ENCODE measurements around the gene GSTCD. TPM values are rescaled to one million over a fixed set of nuclear protein-coding genes. Genes with fewer than 3 reads are reported as not detected.
"Not testable (repeated sequence)": the region's sequence is repeated elsewhere in the genome, so short reads cannot be mapped to it uniquely, and the experiment has no call there.

Gene GSTCD
- total RNA-seq, 1 donor from 2014 or later, result 12.3 TPM

- Mint-ChIP-seq H3K27me3 (no peaks in the 10 kb centered on the region), H3K27ac (peak overlapping the region; percentile 77), H3K9me3 (no peaks in the 10 kb centered on the region), H3K36me3 (ENCODE audit: low read depth) (peaks cover 2% of the 10 kb centered on the region), H3K4me3 (peak overlapping the region; percentile 82), H3K4me1 (peaks cover 22% of the 10 kb centered on the region)
- POLR2A ChIA-PET, result interaction anchor here (0.7 to 1.0 kb wide), 4 partner anchors 193 to 667 kb away, joined by 3 to 5 read pairs (median 3); no protein-coding TSS in a partner anchor
- peak; percentile 90 for ATAC-seq (ENCODE audit: low read depth)
- no peak for DNase-seq
- TF ChIP-seq CTCF (IDR thresholded peaks at IDR 0.05), result no peak
- intact Hi-C loops (cut with micrococcal nuclease), result loop anchor here (1.0 kb wide), 1 partner anchor 241 kb away; no protein-coding TSS in a partner anchor
- CTCF ChIA-PET, result interaction anchor here (0.7 to 2.8 kb wide), 5 partner anchors 16 to 853 kb away, joined by 3 to 29 read pairs (median 3); partner anchors contain the start of gene PPA2
Observed at GRCh38 chr4:105714071-105714521, 5.5 kb downstream of the GSTCD start.

- Mint-ChIP-seq H3K4me1 (peaks cover 15% of the 10 kb centered on the region), H3K36me3 (ENCODE audit: low read depth) (peaks cover 4% of the 10 kb centered on the region), H3K4me3 (no peak overlapping the region), H3K9me3 (no peaks in the 10 kb centered on the region), H3K27me3 (no peaks in the 10 kb centered on the region), H3K27ac (no peak overlapping the region)
- intact Hi-C loops (cut with micrococcal nuclease), result loop anchor here (1.0 kb wide), 5 partner anchors 194 to 784 kb away; no protein-coding TSS in a partner anchor
- TF ChIP-seq CTCF (IDR thresholded peaks at IDR 0.05), result no peak
- ChIA-PET POLR2A (interaction anchor here (0.9 to 1.2 kb wide), 2 partner anchors 241 to 568 kb away, joined by 4 to 7 read pairs; partner anchors contain the start of genes PPA2 and TET2), CTCF (interaction anchor here (0.7 to 2.8 kb wide), 12 partner anchors 8 to 784 kb away, joined by 3 to 29 read pairs (median 4); partner anchors contain the start of gene PPA2)
- DNase-seq, result no peak
- no peak for ATAC-seq (ENCODE audit: low read depth)
Observed at GRCh38 chr4:105714932-105715331, 6.3 kb downstream of the GSTCD start.

DNA sequence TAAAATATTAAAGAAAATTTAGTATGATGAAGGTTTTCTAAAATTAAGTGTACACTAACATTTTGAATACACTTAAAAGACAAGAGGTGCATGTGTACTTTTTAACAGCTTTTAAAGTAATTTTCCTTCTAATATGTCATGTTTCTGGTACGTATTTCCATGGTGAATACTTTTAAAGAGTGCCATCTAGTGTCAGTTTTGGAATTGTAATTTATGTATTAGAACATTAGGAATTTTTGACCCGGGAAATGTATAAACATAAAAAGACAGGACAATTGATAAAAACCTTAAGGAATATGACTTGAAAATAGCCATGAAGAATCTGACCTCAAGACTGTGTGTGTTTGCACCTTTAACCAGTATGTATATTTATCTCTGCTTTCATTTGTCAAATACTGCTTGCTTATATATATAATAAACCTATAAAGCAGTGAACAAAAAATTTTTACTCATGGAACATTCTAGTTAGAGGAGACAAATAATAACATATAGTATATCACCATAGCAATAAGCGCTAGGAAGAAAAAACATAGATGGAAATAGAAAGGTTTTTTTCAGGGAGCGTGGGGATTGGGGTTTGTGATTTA lies 7.2 kb downstream of the GSTCD start:
- ChIA-PET CTCF (interaction anchor here (0.7 to 2.8 kb wide), 11 partner anchors 9 to 785 kb away, joined by 3 to 29 read pairs (median 3); partner anchors contain the start of gene PPA2), POLR2A (interaction anchor here (0.9 to 1.2 kb wide), 2 partner anchors 242 to 569 kb away, joined by 4 to 7 read pairs; partner anchors contain the start of genes PPA2 and TET2)
- H3K9me3 Mint-ChIP-seq, result no peaks in the 10 kb centered on the region
- intact Hi-C loops (cut with micrococcal nuclease), result loop anchor here (1.0 kb wide), 4 partner anchors 194 to 784 kb away; no protein-coding TSS in a partner anchor
- no peak overlapping the region for H3K27ac Mint-ChIP-seq
- peak; percentile 29 for TF ChIP-seq CTCF (IDR thresholded peaks at IDR 0.05)
- ATAC-seq (ENCODE audit: low read depth) (no peak), DNase-seq (no peak)
- peaks cover 7% of the 10 kb centered on the region for H3K36me3 Mint-ChIP-seq (ENCODE audit: low read depth)
- H3K4me1 Mint-ChIP-seq, result peaks cover 15% of the 10 kb centered on the region
- no peaks in the 10 kb centered on the region for H3K27me3 Mint-ChIP-seq
- H3K4me3 Mint-ChIP-seq, result no peak overlapping the region

- CTCF ChIA-PET, result interaction anchor here (2.4 kb wide), 1 partner anchor 198 kb away, joined by 9 read pairs; no protein-coding TSS in a partner anchor
- no peak overlapping the region for H3K4me3 Mint-ChIP-seq
- peaks cover 9% of the 10 kb centered on the region for H3K36me3 Mint-ChIP-seq (ENCODE audit: low read depth)
- no peaks in the 10 kb centered on the region for H3K27me3 Mint-ChIP-seq
- peaks cover 9% of the 10 kb centered on the region for H3K4me1 Mint-ChIP-seq
- no peak for DNase-seq
- ATAC-seq (ENCODE audit: low read depth), result no peak
- POLR2A ChIA-PET, result no interaction called here
- intact Hi-C loops (cut with micrococcal nuclease), result no loop called here
- H3K9me3 Mint-ChIP-seq, result no peaks in the 10 kb centered on the region
- no peak for TF ChIP-seq CTCF (IDR thresholded peaks at IDR 0.05)
- no peak overlapping the region for H3K27ac Mint-ChIP-seq
Observed at GRCh38 chr4:105719204-105719603, 10.6 kb downstream of the GSTCD start.

DNA sequence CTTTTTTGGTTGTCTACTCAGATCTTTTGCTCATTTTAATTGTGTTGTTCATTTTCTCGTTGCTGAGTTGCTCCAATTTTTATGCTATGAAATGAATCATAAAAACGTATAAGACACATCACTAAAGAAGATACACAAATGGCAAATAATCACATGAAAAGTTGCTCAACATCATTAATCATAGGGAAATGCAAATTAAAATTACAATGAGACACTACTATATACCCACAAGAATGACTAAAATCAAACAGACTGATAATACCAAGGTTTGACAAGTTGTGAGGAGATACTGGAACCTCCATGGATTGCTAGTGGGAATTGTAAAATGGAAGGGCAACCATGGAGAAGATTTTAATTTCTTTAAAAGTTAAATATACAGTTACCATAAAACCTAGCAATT lies 17.0 kb downstream of the GSTCD start:
- ChIA-PET POLR2A (no interaction called here), CTCF (no interaction called here)
- no peak for TF ChIP-seq CTCF (IDR thresholded peaks at IDR 0.05)
- ATAC-seq (ENCODE audit: low read depth) (no peak), DNase-seq (no peak)
- no peaks in the 10 kb centered on the region for H3K9me3 Mint-ChIP-seq
- H3K27ac Mint-ChIP-seq, result no peak overlapping the region
- H3K36me3 Mint-ChIP-seq (ENCODE audit: low read depth), result peaks cover 29% of the 10 kb centered on the region
- H3K4me3 Mint-ChIP-seq, result no peak overlapping the region
- no peaks in the 10 kb centered on the region for H3K27me3 Mint-ChIP-seq
- H3K4me1 Mint-ChIP-seq, result no peaks in the 10 kb centered on the region
- intact Hi-C loops (cut with micrococcal nuclease), result no loop called here

DNA sequence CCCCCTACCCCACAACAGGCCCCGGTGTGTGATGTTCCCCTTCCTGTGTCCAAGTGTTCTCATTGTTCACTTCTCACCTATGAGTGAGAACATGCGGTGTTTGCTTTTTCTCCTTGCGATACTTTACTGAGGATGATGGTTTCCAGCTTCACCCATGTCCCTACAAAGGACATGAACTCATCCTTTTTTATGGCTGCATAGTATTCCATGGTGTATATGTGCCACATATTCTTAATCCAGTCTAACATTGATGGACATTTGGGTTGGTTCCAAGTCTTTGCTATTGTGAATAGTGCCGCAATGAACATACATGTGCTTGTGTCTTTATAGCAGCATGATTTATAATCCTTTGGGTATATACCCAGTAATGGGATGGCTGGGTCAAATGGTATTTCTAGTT lies 21.3 kb downstream of the GSTCD start:
- H3K27ac Mint-ChIP-seq; DNase-seq; ATAC-seq (ENCODE audit: low read depth); H3K9me3 Mint-ChIP-seq; CTCF ChIA-PET; H3K27me3 Mint-ChIP-seq; H3K4me1 Mint-ChIP-seq; intact Hi-C loops (cut with micrococcal nuclease); H3K4me3 Mint-ChIP-seq: not testable (repeated sequence)
- POLR2A ChIA-PET, result interaction anchor here (0.5 kb wide), 1 partner anchor 37 kb away, joined by 3 read pairs; no protein-coding TSS in a partner anchor
- peaks cover 62% of the 10 kb centered on the region for H3K36me3 Mint-ChIP-seq (ENCODE audit: low read depth)

DNA sequence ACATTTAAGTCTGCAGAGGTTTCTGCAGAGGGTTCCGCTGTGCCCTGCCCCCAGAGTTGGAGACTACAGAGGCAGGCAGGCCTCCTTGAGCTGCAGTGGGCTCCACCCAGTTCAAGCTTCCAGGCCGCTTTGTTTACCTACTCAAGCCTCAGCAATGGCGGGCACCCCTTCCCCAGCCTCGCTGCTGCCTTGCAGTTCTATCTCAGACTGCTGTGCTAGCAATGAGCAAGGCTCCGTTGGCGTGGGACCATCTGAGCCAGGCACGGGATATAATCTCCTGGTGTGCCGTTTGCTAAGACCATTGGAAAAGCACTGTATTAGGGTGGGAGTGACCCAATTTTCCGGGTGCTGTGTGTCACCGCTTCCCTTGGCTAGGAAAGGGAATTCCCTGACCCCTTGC lies 26.6 kb downstream of the GSTCD start:
- CTCF ChIA-PET; POLR2A ChIA-PET; H3K4me1 Mint-ChIP-seq; intact Hi-C loops (cut with micrococcal nuclease); DNase-seq; H3K4me3 Mint-ChIP-seq; H3K27ac Mint-ChIP-seq; ATAC-seq (ENCODE audit: low read depth); H3K27me3 Mint-ChIP-seq: not testable (repeated sequence)
- Mint-ChIP-seq H3K9me3 (peaks cover 28% of the 10 kb centered on the region), H3K36me3 (ENCODE audit: low read depth) (peaks cover 83% of the 10 kb centered on the region)
